ENCODE data around the gene ADAMTS3.

Gene ADAMTS3

DNA sequence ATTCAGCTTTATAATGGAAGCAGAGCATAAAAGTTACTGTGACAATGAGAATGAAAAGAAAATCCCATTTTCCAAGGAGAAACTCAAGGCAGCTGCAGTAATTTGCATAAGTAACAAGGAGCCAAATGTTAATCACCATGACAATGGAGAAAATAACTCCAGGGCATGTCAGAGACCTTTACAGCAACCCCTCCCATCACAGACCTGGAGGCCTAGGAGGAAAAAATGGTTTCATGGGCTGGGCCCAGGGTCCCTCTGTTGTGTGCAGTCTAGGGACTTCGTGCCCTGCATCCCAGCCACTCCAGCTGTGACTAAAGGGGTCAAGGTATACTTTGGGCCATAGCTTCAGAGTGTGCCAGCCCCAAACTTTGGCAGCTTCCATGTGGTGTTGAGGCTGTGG, 313.8 kb downstream of the ADAMTS3 start:
- TF ChIP-seq ZFP3 (CRISPR knock-in tag; IDR thresholded peaks at IDR 0.05), result no peak
- TF ChIP-seq ZNF70 (CRISPR knock-in tag; IDR thresholded peaks at IDR 0.05), result no peak
- no peak for TF ChIP-seq BACH2 (CRISPR knock-in tag; IDR thresholded peaks at IDR 0.05; ENCODE audit: borderline replicate concordance)
- TF ChIP-seq ARNTL (CRISPR knock-in tag; IDR thresholded peaks at IDR 0.05; ENCODE audit: borderline replicate concordance, low read depth), result no peak
- TF ChIP-seq, protein P1, sequence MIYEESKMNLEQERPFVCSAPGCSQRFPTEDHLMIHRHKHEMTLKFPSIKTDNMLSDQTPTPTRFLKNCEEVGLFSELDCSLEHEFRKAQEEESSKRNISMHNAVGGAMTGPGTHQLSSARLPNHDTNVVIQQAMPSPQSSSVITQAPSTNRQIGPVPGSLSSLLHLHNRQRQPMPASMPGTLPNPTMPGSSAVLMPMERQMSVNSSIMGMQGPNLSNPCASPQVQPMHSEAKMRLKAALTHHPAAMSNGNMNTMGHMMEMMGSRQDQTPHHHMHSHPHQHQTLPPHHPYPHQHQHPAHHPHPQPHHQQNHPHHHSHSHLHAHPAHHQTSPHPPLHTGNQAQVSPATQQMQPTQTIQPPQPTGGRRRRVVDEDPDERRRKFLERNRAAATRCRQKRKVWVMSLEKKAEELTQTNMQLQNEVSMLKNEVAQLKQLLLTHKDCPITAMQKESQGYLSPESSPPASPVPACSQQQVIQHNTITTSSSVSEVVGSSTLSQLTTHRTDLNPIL (CRISPR knock-in tag; IDR thresholded peaks at IDR 0.05; ENCODE audit: low read depth), result no peak
- TF ChIP-seq TCF4 (CRISPR knock-in tag; IDR thresholded peaks at IDR 0.05; ENCODE audit: borderline replicate concordance), result no peak
- no peak for TF ChIP-seq SNAI2 (CRISPR knock-in tag; IDR thresholded peaks at IDR 0.05)
- TF ChIP-seq, protein P2, sequence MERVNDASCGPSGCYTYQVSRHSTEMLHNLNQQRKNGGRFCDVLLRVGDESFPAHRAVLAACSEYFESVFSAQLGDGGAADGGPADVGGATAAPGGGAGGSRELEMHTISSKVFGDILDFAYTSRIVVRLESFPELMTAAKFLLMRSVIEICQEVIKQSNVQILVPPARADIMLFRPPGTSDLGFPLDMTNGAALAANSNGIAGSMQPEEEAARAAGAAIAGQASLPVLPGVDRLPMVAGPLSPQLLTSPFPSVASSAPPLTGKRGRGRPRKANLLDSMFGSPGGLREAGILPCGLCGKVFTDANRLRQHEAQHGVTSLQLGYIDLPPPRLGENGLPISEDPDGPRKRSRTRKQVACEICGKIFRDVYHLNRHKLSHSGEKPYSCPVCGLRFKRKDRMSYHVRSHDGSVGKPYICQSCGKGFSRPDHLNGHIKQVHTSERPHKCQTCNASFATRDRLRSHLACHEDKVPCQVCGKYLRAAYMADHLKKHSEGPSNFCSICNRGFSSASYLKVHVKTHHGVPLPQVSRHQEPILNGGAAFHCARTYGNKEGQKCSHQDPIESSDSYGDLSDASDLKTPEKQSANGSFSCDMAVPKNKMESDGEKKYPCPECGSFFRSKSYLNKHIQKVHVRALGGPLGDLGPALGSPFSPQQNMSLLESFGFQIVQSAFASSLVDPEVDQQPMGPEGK (CRISPR knock-in tag; IDR thresholded peaks at IDR 0.05; ENCODE audit: borderline replicate concordance), result no peak
- TF ChIP-seq TOX (CRISPR knock-in tag; IDR thresholded peaks at IDR 0.05; ENCODE audit: borderline replicate concordance), result no peak
- no peak for TF ChIP-seq ESRRG (CRISPR knock-in tag; IDR thresholded peaks at IDR 0.05)
- no peak for TF ChIP-seq GLIS3 (CRISPR knock-in tag; IDR thresholded peaks at IDR 0.05)
- no peak for TF ChIP-seq RARB (CRISPR knock-in tag; IDR thresholded peaks at IDR 0.05)
- TF ChIP-seq ZFP30 (CRISPR knock-in tag; IDR thresholded peaks at IDR 0.05), result no peak
- TF ChIP-seq, protein P3, sequence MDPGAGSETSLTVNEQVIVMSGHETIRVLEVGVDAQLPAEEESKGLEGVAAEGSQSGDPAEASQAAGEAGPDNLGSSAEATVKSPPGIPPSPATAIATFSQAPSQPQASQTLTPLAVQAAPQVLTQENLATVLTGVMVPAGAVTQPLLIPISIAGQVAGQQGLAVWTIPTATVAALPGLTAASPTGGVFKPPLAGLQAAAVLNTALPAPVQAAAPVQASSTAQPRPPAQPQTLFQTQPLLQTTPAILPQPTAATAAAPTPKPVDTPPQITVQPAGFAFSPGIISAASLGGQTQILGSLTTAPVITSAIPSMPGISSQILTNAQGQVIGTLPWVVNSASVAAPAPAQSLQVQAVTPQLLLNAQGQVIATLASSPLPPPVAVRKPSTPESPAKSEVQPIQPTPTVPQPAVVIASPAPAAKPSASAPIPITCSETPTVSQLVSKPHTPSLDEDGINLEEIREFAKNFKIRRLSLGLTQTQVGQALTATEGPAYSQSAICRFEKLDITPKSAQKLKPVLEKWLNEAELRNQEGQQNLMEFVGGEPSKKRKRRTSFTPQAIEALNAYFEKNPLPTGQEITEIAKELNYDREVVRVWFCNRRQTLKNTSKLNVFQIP (CRISPR knock-in tag; IDR thresholded peaks at IDR 0.05; ENCODE audit: borderline replicate concordance, low read depth), result no peak
- no peak for TF ChIP-seq OSR1 (CRISPR knock-in tag; IDR thresholded peaks at IDR 0.05)
- no peak for TF ChIP-seq PPARA (CRISPR knock-in tag; IDR thresholded peaks at IDR 0.05; ENCODE audit: borderline replicate concordance)
- TF ChIP-seq, protein P4, sequence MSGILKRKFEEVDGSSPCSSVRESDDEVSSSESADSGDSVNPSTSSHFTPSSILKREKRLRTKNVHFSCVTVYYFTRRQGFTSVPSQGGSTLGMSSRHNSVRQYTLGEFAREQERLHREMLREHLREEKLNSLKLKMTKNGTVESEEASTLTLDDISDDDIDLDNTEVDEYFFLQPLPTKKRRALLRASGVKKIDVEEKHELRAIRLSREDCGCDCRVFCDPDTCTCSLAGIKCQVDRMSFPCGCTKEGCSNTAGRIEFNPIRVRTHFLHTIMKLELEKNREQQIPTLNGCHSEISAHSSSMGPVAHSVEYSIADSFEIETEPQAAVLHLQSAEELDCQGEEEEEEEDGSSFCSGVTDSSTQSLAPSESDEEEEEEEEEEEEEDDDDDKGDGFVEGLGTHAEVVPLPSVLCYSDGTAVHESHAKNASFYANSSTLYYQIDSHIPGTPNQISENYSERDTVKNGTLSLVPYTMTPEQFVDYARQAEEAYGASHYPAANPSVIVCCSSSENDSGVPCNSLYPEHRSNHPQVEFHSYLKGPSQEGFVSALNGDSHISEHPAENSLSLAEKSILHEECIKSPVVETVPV (CRISPR knock-in tag; IDR thresholded peaks at IDR 0.05), result no peak
- no peak for TF ChIP-seq ZNF8 (CRISPR knock-in tag; IDR thresholded peaks at IDR 0.05)
- TF ChIP-seq ISL1 (CRISPR knock-in tag; IDR thresholded peaks at IDR 0.05), result no peak
- TF ChIP-seq ZC3H10 (CRISPR knock-in tag; IDR thresholded peaks at IDR 0.05), result no peak
- no peak for ATAC-seq

DNA sequence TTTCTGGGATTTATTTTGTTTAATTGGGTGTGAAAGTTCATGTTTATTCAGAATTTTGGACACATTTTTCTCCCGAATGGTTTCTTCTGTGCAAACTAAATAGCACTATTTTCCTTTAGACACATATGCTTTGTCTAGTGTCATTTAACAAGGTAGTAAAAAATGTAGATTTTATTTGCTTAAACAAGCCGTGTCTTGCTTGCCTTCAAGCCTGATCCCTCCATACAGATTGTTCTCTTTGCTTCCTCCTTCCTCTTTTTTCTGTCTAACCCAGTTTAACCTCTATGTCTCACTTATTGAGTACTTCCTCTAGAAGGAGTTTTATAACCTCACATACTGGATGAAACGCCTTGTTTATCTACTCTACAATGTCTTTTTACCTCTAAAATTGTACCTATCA, 325.4 kb downstream of the ADAMTS3 start:
- TF ChIP-seq PPARA (CRISPR knock-in tag; IDR thresholded peaks at IDR 0.05; ENCODE audit: borderline replicate concordance) (no peak), TOX (CRISPR knock-in tag; IDR thresholded peaks at IDR 0.05; ENCODE audit: borderline replicate concordance) (no peak)

DNA sequence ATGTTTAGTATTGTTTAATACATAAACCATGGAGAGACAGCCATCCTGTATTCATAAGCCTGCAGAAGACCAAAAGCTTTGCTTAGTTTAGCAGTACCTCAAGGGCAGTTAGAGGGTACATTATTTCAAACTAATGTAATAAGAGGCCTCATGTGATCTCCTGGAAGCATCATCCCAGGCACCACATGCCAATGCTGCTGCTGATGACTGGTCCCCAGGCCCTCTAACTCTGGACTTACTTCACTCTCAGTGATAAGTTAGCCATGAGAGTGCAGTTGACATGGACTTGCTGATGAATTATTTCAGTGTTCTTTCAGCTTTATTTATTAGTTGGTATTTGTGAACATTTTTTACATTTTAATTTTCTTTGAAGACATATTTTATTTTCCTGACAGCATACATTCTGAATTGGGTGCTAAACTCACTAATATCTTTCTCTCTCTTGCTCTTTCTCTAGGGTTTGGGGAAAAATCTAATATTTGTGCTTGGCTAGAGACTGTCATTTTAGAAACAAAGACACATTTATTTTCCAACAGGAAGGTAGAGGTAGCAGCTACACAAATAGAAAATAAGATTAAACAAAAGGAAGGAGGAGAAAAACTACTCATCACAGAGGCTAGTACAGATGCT, 329.4 kb downstream of the ADAMTS3 start:
- TF ChIP-seq, protein P1 (CRISPR knock-in tag; IDR thresholded peaks at IDR 0.05; ENCODE audit: low read depth), result no peak
- TF ChIP-seq ZNF565 (CRISPR knock-in tag; conservative IDR thresholded peaks at IDR 0.05; ENCODE audit: low read depth) (no peak), ZNF70 (CRISPR knock-in tag; IDR thresholded peaks at IDR 0.05) (no peak), ZFP30 (CRISPR knock-in tag; IDR thresholded peaks at IDR 0.05) (no peak), ARNTL (CRISPR knock-in tag; IDR thresholded peaks at IDR 0.05; ENCODE audit: borderline replicate concordance, low read depth) (no peak), RARB (CRISPR knock-in tag; IDR thresholded peaks at IDR 0.05) (no peak), SNAI2 (CRISPR knock-in tag; IDR thresholded peaks at IDR 0.05) (no peak), ZFP3 (CRISPR knock-in tag; IDR thresholded peaks at IDR 0.05) (no peak)
- ATAC-seq, result no peak

More for the DNA sequence above, 325.4 kb downstream of the ADAMTS3 start:
- no peak for ATAC-seq

Data from SK-N-SH treated with all-trans-retinoic acid at 6 μM for 48 hours (cell line).